ENCODE measurements around the gene RAPGEF4. TPM values are rescaled to one million over a fixed set of nuclear protein-coding genes. Genes with fewer than 3 reads are reported as not detected.

Gene RAPGEF4
- total and polyA plus RNA-seq, 2 of the 13 experiments (the other 11 are each of a cell fraction or from before 2014, with no cell fraction given) = 0.78 to 0.91 TPM

GRCh38 chr2:172978063-172978383 lies 242.4 kb downstream of the RAPGEF4 start:
- ChIA-PET CTCF (ENCODE audit: low intra/inter-chr PET ratio, low total read pairs) (interaction anchor here (2.2 kb wide), 1 partner anchor 44 kb away, joined by 21 read pairs; no protein-coding TSS in a partner anchor), POLR2A (no interaction called here)
- peak; percentile 22; the same call in 2 of the 3 replicates for ATAC-seq
- Histone ChIP-seq H3K36me3 (replicated peaks in 1 of 2; ENCODE audit: control insufficient read depth in 1 of 2, insufficient read depth in 2 of 2, low read length in 2 of 2) (no peaks in the 10 kb centered on the region), H3K27me3 (ENCODE audit: control insufficient read depth in 1 of 2, insufficient read depth in 2 of 2, low read length in 2 of 2) (peaks cover 0 to 27% of the 10 kb centered on the region in 2 experiments; a peak in 3 of 5 replicates), H3K27ac (ENCODE audit: extremely low read length, insufficient read depth, low read length) (no peak overlapping the region), H3K9ac (ENCODE audit: insufficient read depth, low read depth, low read length) (no peak overlapping the region), H3K4me1 (ENCODE audit: insufficient read depth, low read length) (no peaks in the 10 kb centered on the region), H3K79me2 (ENCODE audit: insufficient read depth, low read length) (no peaks in the 10 kb centered on the region), H4K20me1 (ENCODE audit: insufficient read depth, low read length) (no peaks in the 10 kb centered on the region), H3K4me3 (replicated peaks in 1 of 3; ENCODE audit: insufficient read depth in 1 of 3, low read depth in 2 of 3, low read length in 3 of 3) (no peak overlapping the region), H3K4me2 (ENCODE audit: low read depth, low read length) (no peak overlapping the region), H2AFZ (ENCODE audit: low read length) (no peak overlapping the region), H3K9me3 (ENCODE audit: low read length) (no peaks in the 10 kb centered on the region)
- DNase-seq (ENCODE audit: low spot score) = no peak
- BruUV-seq (replicated peaks) = no TSS peak
- WGBS (ENCODE audit: low lambda C conversion rate) = 28% methylated on average over 2 of the region's 2 CpGs
- TF ChIP-seq PCBP1 (IDR thresholded peaks at IDR 0.05; ENCODE audit: borderline replicate concordance, low read depth, low read length) (no peak), ZSCAN29 (CRISPR knock-in tag; conservative IDR thresholded peaks at IDR 0.05) (no peak), ZNF780A (CRISPR knock-in tag; IDR thresholded peaks at IDR 0.05) (no peak), TOPORS (CRISPR knock-in tag; IDR thresholded peaks at IDR 0.05) (no peak), ZNF605 (CRISPR knock-in tag; IDR thresholded peaks at IDR 0.05) (no peak), ZNF598 (CRISPR knock-in tag; IDR thresholded peaks at IDR 0.05; ENCODE audit: borderline replicate concordance) (no peak), ZNF777 (CRISPR knock-in tag; IDR thresholded peaks at IDR 0.05) (no peak), ZNF12 (CRISPR knock-in tag; IDR thresholded peaks at IDR 0.05) (no peak)
- in situ Hi-C loops (cut with HindIII; ENCODE audit: extremely low pct_ligation_motif_present, low pct_unique_long_range_greater_than_20kb) (loop anchor here (5.0 kb wide), 1 partner anchor 44 kb away; no protein-coding TSS in a partner anchor), intact Hi-C loops (cut with micrococcal nuclease; ENCODE audit: unreplicated experiment) (loop anchor here (5.0 kb wide), 1 partner anchor 234 kb away; no protein-coding TSS in a partner anchor)
- FAIRE-seq = no peak

GRCh38 chr2:172985139-172985892 lies 249.7 kb downstream of the RAPGEF4 start:
- Histone ChIP-seq H3K9me3 (ENCODE audit: low read length) (no peaks in the 10 kb centered on the region), H4K20me1 (ENCODE audit: insufficient read depth, low read length) (no peaks in the 10 kb centered on the region), H3K27me3 (ENCODE audit: control insufficient read depth in 1 of 2, insufficient read depth in 2 of 2, low read length in 2 of 2) (peaks cover 0 to 8% of the 10 kb centered on the region in 2 experiments; a peak in 3 of 5 replicates), H3K4me1 (ENCODE audit: insufficient read depth, low read length) (no peaks in the 10 kb centered on the region), H3K27ac (ENCODE audit: extremely low read length, insufficient read depth, low read length) (no peak overlapping the region), H3K4me3 (replicated peaks in 1 of 3; ENCODE audit: insufficient read depth in 1 of 3, low read depth in 2 of 3, low read length in 3 of 3) (no peak overlapping the region), H3K36me3 (replicated peaks in 1 of 2; ENCODE audit: control insufficient read depth in 1 of 2, insufficient read depth in 2 of 2, low read length in 2 of 2) (no peaks in the 10 kb centered on the region), H3K79me2 (ENCODE audit: insufficient read depth, low read length) (no peaks in the 10 kb centered on the region), H2AFZ (ENCODE audit: low read length) (no peak overlapping the region), H3K9ac (ENCODE audit: insufficient read depth, low read depth, low read length) (no peak overlapping the region), H3K4me2 (ENCODE audit: low read depth, low read length) (peak overlapping the region; percentile 36)
- peak; percentile 91 for ATAC-seq
- FAIRE-seq = peak; percentile 32
- DNase-seq (ENCODE audit: low spot score) = no peak
- TF ChIP-seq FOSL2 (CRISPR knock-in tag; IDR thresholded peaks at IDR 0.05) (0 out of 2 replicates have a peak, but pooled peaks have one; percentile 12), ZNF598 (CRISPR knock-in tag; IDR thresholded peaks at IDR 0.05; ENCODE audit: borderline replicate concordance) (0 out of 2 replicates have a peak, but pooled peaks have one; percentile 23), ZNF687 (CRISPR knock-in tag; IDR thresholded peaks at IDR 0.05) (0 out of 2 replicates have a peak, but pooled peaks have one; percentile 19), ZNF775 (CRISPR knock-in tag; IDR thresholded peaks at IDR 0.05; ENCODE audit: borderline replicate concordance) (no peak)
- in situ Hi-C loops (cut with HindIII; ENCODE audit: extremely low pct_ligation_motif_present, low pct_unique_long_range_greater_than_20kb) = no loop called here
- 13% methylated on average over 12 of the region's 12 CpGs for WGBS (ENCODE audit: low lambda C conversion rate)
- POLR2A ChIA-PET = interaction anchor here (0.8 kb wide), 1 partner anchor 11 kb away, joined by 4 read pairs; no protein-coding TSS in a partner anchor
- intact Hi-C loops (cut with micrococcal nuclease; ENCODE audit: unreplicated experiment) = no loop called here
- no TSS peak for BruUV-seq (replicated peaks)
- CTCF ChIA-PET (ENCODE audit: low intra/inter-chr PET ratio, low total read pairs) = no interaction called here

All from HepG2 (cell line).